ENCODE results near the gene LSP1.

LSP1 gene

GRCh38 chr11:1847926-1848639 is 4.8 kb upstream of the LSP1 start:
- H4K20me1 ChIP-seq (ENCODE audit: insufficient read depth, low read length): no peaks in the 10 kb centered on the region
- no peak overlapping the region for H3K9ac ChIP-seq (ENCODE audit: low read length)
- no peak overlapping the region for H2AFZ ChIP-seq (ENCODE audit: low read length)
- peaks cover 37% of the 10 kb centered on the region for H3K27me3 ChIP-seq (replicated peaks; ENCODE audit: insufficient read depth, low read length)
- TF ChIP-seq EZH2 (optimal IDR thresholded peaks at IDR 0.05; ENCODE audit: low read depth, low read length) (no peak), CTCF (IDR thresholded peaks at IDR 0.05; ENCODE audit: low read length) (no peak), EZH2phosphoT487 (IDR thresholded peaks at IDR 0.05; ENCODE audit: low read length) (no peak)
- no peaks in the 10 kb centered on the region for H3K36me3 ChIP-seq (replicated peaks; ENCODE audit: insufficient read depth, low read length)
- no peak overlapping the region for H3K27ac ChIP-seq (ENCODE audit: low read length)
- peaks cover 29% of the 10 kb centered on the region for H3K4me1 ChIP-seq (ENCODE audit: low read length)
- no peaks in the 10 kb centered on the region for H3K9me2 ChIP-seq (replicated peaks; ENCODE audit: insufficient read depth, low read length)
- peaks cover 14% of the 10 kb centered on the region for H3F3A ChIP-seq (ENCODE audit: insufficient read depth, low read length)
- peaks cover 2% of the 10 kb centered on the region for H3K79me2 ChIP-seq (ENCODE audit: low read length)
- H3K4me2 ChIP-seq (ENCODE audit: low read depth, low read length): no peak overlapping the region
- no peak for DNase-seq
- no peaks in the 10 kb centered on the region for H3K9me3 ChIP-seq (replicated peaks; ENCODE audit: insufficient read depth, low read length)
- no peak overlapping the region for H3K4me3 ChIP-seq (ENCODE audit: low read length)

- Histone ChIP-seq H3K4me2 (ENCODE audit: low read depth, low read length) (no peak overlapping the region), H3K9me3 (replicated peaks; ENCODE audit: insufficient read depth, low read length) (no peaks in the 10 kb centered on the region), H2AFZ (ENCODE audit: low read length) (no peak overlapping the region), H3K9me2 (replicated peaks; ENCODE audit: insufficient read depth, low read length) (no peaks in the 10 kb centered on the region), H3K4me3 (ENCODE audit: low read length) (no peak overlapping the region), H3K27me3 (replicated peaks; ENCODE audit: insufficient read depth, low read length) (peaks cover 29% of the 10 kb centered on the region), H3F3A (ENCODE audit: insufficient read depth, low read length) (peaks cover 14% of the 10 kb centered on the region), H3K9ac (ENCODE audit: low read length) (no peak overlapping the region), H3K4me1 (ENCODE audit: low read length) (peaks cover 34% of the 10 kb centered on the region), H3K36me3 (replicated peaks; ENCODE audit: insufficient read depth, low read length) (no peaks in the 10 kb centered on the region), H4K20me1 (ENCODE audit: insufficient read depth, low read length) (no peaks in the 10 kb centered on the region), H3K79me2 (ENCODE audit: low read length) (peaks cover 10% of the 10 kb centered on the region), H3K27ac (ENCODE audit: low read length) (no peak overlapping the region)
- no peak for DNase-seq
- no peak for TF ChIP-seq EZH2 (optimal IDR thresholded peaks at IDR 0.05; ENCODE audit: low read depth, low read length)
- no peak for TF ChIP-seq EZH2phosphoT487 (IDR thresholded peaks at IDR 0.05; ENCODE audit: low read length)
- no peak for TF ChIP-seq CTCF (IDR thresholded peaks at IDR 0.05; ENCODE audit: low read length)
Measured at GRCh38 chr11:1848640-1849430, 4.0 kb upstream of the LSP1 start.

- Histone ChIP-seq H3K9me2 (replicated peaks; ENCODE audit: insufficient read depth, low read length) (no peaks in the 10 kb centered on the region), H3K27ac (ENCODE audit: low read length) (peak overlapping the region; percentile 100), H3K79me2 (ENCODE audit: low read length) (peaks cover 38% of the 10 kb centered on the region), H3K4me3 (ENCODE audit: low read length) (no peak overlapping the region), H3K36me3 (replicated peaks; ENCODE audit: insufficient read depth, low read length) (no peaks in the 10 kb centered on the region), H3K4me2 (ENCODE audit: low read depth, low read length) (peak overlapping the region; percentile 88; the same call in 1 of the 2 replicates), H3F3A (ENCODE audit: insufficient read depth, low read length) (peaks cover 14% of the 10 kb centered on the region), H3K9ac (ENCODE audit: low read length) (peak overlapping the region; percentile 86), H3K4me1 (ENCODE audit: low read length) (peaks cover 46% of the 10 kb centered on the region), H4K20me1 (ENCODE audit: insufficient read depth, low read length) (no peaks in the 10 kb centered on the region; the same call in 1 of the 2 replicates), H3K27me3 (replicated peaks; ENCODE audit: insufficient read depth, low read length) (peaks cover 1% of the 10 kb centered on the region; the same call in 1 of the 2 replicates), H3K9me3 (replicated peaks; ENCODE audit: insufficient read depth, low read length) (no peaks in the 10 kb centered on the region), H2AFZ (ENCODE audit: low read length) (no peak overlapping the region; the same call in 1 of the 2 replicates)
- DNase-seq: no peak
- no peak for TF ChIP-seq CTCF (IDR thresholded peaks at IDR 0.05; ENCODE audit: low read length)
Measured at GRCh38 chr11:1851468-1852180, 1.3 kb upstream of the LSP1 start.

Data from MM.1S (cell line).